ENCODE data around the gene RGSL1.

Gene RGSL1

GRCh38 chr1:182450087-182450486, at the start of gene RGSL1:
Gene RGSL1 (plus strand): TSS chr1:182450146. CDS start chr1:182450166, 20 bp downstream.
- no peak for DNase-seq

GRCh38 chr1:182400567-182400966, 49.4 kb upstream of the RGSL1 start, which contains the start of gene TEDDM1:
Gene TEDDM1 (minus strand): TSS chr1:182400667. CDS start chr1:182400485, 182 bp downstream.
- no peak for DNase-seq

- no peak for DNase-seq
Observed at GRCh38 chr1:182404781-182405180, 45.2 kb upstream of the RGSL1 start.

- DNase-seq, result no peak
Observed at GRCh38 chr1:182405578-182405977, 44.4 kb upstream of the RGSL1 start.

GRCh38 chr1:182406012-182406411, 43.9 kb upstream of the RGSL1 start:
- no peak for DNase-seq

GRCh38 chr1:182407724-182408123, 42.2 kb upstream of the RGSL1 start:
- DNase-seq, result no peak

GRCh38 chr1:182408435-182409075, 41.4 kb upstream of the RGSL1 start:
- no peak for DNase-seq

- DNase-seq, result no peak
Observed at GRCh38 chr1:182410138-182410537, 39.8 kb upstream of the RGSL1 start.

- DNase-seq, result no peak
Observed at GRCh38 chr1:182410620-182411273, 39.2 kb upstream of the RGSL1 start.

- DNase-seq, result no peak
Observed at GRCh38 chr1:182413486-182413885, 36.5 kb upstream of the RGSL1 start.

- no peak for DNase-seq
Observed at GRCh38 chr1:182413969-182414368, 36.0 kb upstream of the RGSL1 start.

GRCh38 chr1:182415789-182416188, 34.2 kb upstream of the RGSL1 start:
- no peak for DNase-seq

- DNase-seq, result no peak
Observed at GRCh38 chr1:182426442-182427430, 23.2 kb upstream of the RGSL1 start.

GRCh38 chr1:182428043-182428442, 21.9 kb upstream of the RGSL1 start:
- no peak for DNase-seq

- DNase-seq, result peak; percentile 2 to 4
Observed at GRCh38 chr1:182430263-182431068, 19.5 kb upstream of the RGSL1 start.

GRCh38 chr1:182431278-182431677, 18.7 kb upstream of the RGSL1 start:
- no peak for DNase-seq

GRCh38 chr1:182433580-182433979, 16.4 kb upstream of the RGSL1 start:
- DNase-seq, result no peak

- no peak for DNase-seq
Observed at GRCh38 chr1:182438326-182438725, 11.6 kb upstream of the RGSL1 start.

GRCh38 chr1:182441719-182442118, 8.2 kb upstream of the RGSL1 start:
- no peak for DNase-seq

- no peak for DNase-seq
Observed at GRCh38 chr1:182442333-182442732, 7.6 kb upstream of the RGSL1 start.

GRCh38 chr1:182444497-182444896, 5.4 kb upstream of the RGSL1 start:
- no peak for DNase-seq

GRCh38 chr1:182446033-182446669, 3.8 kb upstream of the RGSL1 start:
- DNase-seq, result peak; percentile 5 to 10
